GM12872 (cell line): ENCODE results near the gene UFD1.

Source experiments
- TF ChIP-seq, protein P1 (sequence below): IDR thresholded peaks from 3 replicates; pipeline ENCODE4 v1.5.1; 2011; ENCODE audit warnings: low read depth, mild to moderate bottlenecking, low read length, moderate library complexity; ENCODE audit not compliant: insufficient read depth

The UFD1 gene

DNA sequence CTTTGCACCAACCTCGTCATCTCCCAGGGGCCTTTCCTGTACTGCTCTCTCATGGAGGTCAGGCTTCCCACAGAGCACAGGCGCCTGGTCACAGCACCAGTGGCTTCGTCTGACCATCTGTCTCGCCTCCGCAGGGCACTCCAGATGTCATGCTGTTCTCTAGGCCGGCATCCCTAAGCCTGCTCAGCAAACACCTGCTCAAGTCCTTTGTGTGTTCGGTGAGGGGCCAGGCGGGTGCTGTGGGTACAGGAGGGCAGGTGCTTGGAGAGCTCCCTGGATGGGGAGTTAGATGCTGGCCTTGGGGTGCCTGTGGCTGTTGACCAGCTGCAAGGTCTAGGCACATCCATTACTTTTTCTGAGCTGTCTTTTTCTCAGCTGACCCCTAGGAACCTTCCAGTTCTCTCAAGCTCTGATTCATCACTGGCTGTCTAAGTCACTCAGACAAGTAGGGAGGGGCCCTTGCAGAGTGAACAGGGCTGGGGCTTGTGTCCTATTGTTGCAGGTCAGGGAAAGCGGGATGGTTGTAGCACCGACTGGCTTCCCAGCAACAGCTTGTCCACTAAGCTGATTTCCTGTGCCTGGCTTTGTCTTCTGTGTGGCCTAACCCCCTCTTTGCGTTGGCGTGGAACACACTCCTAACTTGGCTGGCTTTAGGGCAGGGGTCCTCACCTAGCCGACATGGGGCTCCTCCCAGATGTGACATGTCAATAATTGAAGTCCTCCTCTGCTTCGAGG is 36.0 kb upstream of the UFD1 start:
- TF ChIP-seq, protein P1, sequence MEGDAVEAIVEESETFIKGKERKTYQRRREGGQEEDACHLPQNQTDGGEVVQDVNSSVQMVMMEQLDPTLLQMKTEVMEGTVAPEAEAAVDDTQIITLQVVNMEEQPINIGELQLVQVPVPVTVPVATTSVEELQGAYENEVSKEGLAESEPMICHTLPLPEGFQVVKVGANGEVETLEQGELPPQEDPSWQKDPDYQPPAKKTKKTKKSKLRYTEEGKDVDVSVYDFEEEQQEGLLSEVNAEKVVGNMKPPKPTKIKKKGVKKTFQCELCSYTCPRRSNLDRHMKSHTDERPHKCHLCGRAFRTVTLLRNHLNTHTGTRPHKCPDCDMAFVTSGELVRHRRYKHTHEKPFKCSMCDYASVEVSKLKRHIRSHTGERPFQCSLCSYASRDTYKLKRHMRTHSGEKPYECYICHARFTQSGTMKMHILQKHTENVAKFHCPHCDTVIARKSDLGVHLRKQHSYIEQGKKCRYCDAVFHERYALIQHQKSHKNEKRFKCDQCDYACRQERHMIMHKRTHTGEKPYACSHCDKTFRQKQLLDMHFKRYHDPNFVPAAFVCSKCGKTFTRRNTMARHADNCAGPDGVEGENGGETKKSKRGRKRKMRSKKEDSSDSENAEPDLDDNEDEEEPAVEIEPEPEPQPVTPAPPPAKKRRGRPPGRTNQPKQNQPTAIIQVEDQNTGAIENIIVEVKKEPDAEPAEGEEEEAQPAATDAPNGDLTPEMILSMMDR = no peak

DNA sequence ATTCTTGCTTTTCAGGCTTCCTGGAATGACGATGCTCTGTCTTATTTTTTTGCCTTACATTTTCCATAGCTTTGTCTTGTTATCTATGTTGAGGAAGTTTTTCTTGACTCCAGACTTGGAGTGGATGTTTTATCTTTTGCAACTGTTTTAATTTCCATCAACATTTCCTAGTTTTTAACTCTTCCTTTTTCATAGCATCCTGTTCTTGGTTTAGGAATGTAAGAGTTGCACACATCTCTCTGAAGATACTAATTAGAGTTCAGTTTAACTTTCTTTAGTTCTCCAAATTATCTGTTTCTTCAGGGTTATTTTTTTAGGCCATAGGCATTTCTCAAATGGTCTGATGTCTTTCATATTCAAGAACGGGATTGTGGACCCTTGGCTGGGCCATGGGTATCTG is 34.8 kb upstream of the UFD1 start:
- TF ChIP-seq, protein P1 = no peak

DNA sequence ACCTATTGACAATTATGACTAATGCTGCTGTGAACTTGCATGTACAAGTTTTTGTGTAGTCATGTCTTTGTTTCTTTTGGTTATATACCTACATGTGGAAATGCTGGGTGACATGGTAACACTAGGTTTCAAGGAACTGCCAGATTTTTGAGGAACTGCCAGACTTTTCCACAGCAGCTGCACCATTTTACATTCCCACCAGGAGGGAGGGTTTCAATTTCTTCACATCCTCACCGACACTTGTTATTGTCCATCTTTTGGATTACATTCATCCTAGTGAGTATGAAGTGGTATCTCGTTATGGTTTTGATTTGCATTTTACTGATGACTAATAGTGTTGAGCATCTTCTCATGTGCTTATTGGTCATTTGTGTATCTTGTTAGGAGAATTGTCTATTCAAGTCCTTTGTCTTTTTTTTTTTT is 31.9 kb upstream of the UFD1 start:
- TF ChIP-seq, protein P1 = no peak

DNA sequence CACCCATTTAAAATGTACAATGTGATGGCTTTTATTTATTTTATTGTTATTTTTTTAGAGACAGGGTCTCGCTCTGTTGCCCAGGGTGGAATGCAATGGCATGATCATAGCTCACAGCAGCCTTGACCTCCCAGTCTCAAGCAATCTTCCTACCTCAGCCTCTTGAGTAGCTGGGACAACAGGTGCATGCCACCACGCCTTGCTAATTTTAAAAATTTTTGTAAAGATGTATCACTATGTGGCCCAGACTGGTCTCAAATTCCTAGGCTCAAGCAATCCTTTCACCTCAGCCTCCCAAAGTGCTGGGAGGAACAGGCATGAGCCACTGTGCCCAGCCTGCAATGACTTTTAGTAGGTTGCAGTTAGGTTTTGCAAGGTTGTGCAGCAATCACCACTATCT is 30.9 kb upstream of the UFD1 start:
- TF ChIP-seq, protein P1 = no peak

DNA sequence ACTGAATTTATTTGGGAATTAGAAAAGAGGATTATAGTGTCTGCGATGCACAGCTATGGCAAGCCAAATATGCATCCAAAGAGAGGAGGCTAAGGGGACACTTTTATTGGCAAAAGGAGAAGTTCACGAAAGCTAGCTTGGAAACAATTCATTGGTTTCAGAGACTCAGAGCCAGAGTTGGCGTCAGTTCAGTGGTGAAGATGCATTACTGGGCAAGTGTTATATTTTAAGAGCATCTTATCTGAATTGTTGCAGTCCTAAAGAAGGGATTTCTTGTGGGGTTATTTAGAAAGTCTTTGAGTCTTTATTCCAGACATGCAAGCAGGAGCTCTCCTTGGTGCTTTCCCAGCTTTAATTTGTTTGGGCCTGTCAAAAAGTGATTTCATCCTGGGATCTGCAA is 30.2 kb upstream of the UFD1 start:
- TF ChIP-seq, protein P1 = no peak

DNA sequence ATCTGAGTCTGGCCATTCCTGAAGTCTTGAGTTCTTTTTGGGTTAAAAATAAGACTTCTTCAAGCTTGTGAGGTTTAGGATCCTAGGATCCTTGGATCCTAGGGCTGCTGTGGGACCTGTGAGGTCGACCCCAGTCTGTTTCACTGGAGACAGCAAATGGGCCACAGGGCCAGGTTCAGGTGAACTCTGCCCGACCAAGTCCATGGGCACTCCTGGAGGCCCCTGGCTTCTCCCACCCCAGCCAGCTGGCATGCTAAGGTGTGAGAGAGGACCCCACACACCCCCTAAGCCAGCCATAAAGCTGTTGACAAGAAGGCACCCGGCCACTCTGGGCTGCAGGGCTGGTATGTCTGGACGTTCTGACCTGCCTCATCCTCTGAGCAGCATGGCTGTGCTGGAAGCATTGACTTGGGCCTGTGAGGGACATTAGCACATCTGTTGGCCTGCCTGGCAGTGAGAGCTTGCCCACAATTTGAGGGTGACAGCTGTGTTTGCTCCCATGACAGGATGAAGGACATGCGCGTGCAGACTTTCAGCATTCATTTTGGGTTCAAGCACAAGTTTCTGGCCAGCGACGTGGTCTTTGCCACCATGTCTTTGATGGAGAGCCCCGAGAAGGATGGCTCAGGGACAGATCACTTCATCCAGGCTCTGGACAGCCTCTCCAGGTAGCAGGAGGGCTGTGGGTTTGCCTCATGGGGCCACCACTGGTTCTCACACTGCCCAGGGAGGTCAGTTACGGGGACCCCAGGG is 29.2 kb upstream of the UFD1 start:
- TF ChIP-seq, protein P1 = no peak

DNA sequence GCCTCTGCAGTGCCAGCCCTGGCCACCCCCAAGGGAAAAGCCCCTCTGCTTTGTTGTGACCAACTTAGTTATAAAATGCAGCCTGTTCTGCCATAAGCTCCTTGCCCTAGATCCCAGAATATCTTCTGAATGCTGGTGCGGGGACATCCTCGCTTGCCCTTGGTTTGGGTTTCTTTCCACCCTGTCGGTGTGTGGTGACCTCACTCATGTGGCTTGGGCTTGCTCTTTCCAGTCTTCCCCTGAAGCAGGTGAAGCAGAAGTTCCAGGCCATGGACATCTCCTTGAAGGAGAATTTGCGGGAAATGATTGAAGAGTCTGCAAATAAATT is 28.5 kb upstream of the UFD1 start:
- TF ChIP-seq, protein P1 = no peak
